Activated naive CD8-positive, alpha-beta T cell treated with anti-CD3 and anti-CD28 coated beads for 36 hours (primary cell): ENCODE data around the gene BTN1A1. TPM values are rescaled to one million over a fixed set of nuclear protein-coding genes. Genes with fewer than 3 reads are reported as not detected.
"Not testable (repeated sequence)": the region's sequence is repeated elsewhere in the genome, so short reads cannot be mapped to it uniquely, and the experiment has no call there.

Source experiments
- DNase-seq: peaks from one replicate; pipeline ENCODE4 v3.0.0; 2021
- H3K27ac Mint-ChIP-seq: one replicate; pipeline ENCODE4 v1.8.0; 2022; ENCODE audit warnings: mild to moderate bottlenecking, moderate library complexity, mixed read lengths
- H3K27me3 Mint-ChIP-seq: one replicate; pipeline ENCODE4 v1.8.0; 2022; ENCODE audit warnings: mild to moderate bottlenecking, mixed read lengths
- H3K36me3 Mint-ChIP-seq: one replicate; pipeline ENCODE4 v1.8.0; 2021; ENCODE audit warnings: mild to moderate bottlenecking, mixed read lengths
- H3K4me1 Mint-ChIP-seq: one replicate; pipeline ENCODE4 v1.8.0; 2021; ENCODE audit warnings: mixed read lengths
- H3K4me3 Mint-ChIP-seq: one replicate; pipeline ENCODE4 v1.8.0; 2022; ENCODE audit warnings: mild to moderate bottlenecking, moderate library complexity, mixed read lengths
- H3K9me3 Mint-ChIP-seq: one replicate; pipeline ENCODE4 v1.8.0; 2022; ENCODE audit warnings: mixed read lengths
- total RNA-seq, 2 experiments: library from RNA; stranded (reverse); gene quantifications; one replicate each; pipeline ENCODE4 v1.2.3, GENCODE V29; 2021

Gene BTN1A1
- total RNA-seq, 2 experiments from 2014 or later, result 0.14 to 0.16 TPM

- H3K36me3 Mint-ChIP-seq, result no peaks in the 10 kb centered on the region
- no peaks in the 10 kb centered on the region for H3K27me3 Mint-ChIP-seq
- H3K9me3 Mint-ChIP-seq, result peaks cover 9% of the 10 kb centered on the region
- no peaks in the 10 kb centered on the region for H3K4me1 Mint-ChIP-seq
- no peak overlapping the region for H3K4me3 Mint-ChIP-seq
- no peak for DNase-seq
- H3K27ac Mint-ChIP-seq, result no peak overlapping the region
These were observed 13.7 kb upstream of the BTN1A1 start for GRCh38 chr6:26486358-26486757.

DNA sequence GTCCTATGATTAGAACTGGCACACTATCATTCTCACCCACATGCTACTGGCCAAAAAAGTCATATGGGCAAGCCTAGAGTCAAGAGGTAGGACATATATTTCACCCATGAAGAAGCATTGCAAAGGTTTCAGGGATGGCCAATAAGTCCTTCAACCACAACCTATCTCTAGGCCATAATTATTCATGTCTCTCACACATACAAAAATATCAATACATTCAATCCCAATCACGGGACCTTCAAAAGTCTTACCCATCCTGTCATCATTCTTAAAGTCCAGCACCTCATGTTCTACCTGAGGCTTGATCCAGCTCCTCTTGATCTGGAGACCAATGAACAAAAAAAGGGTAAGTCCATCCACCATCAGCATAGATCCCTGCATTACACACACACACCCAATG lies 12.6 kb upstream of the BTN1A1 start:
- no peak for DNase-seq
- Mint-ChIP-seq H3K4me3 (no peak overlapping the region), H3K36me3 (no peaks in the 10 kb centered on the region), H3K27ac (no peak overlapping the region), H3K27me3 (no peaks in the 10 kb centered on the region), H3K4me1 (no peaks in the 10 kb centered on the region), H3K9me3 (peaks cover 9% of the 10 kb centered on the region)

- no peak for DNase-seq
- no peak overlapping the region for H3K27ac Mint-ChIP-seq
- peaks cover 15% of the 10 kb centered on the region for H3K4me1 Mint-ChIP-seq
- H3K9me3 Mint-ChIP-seq, result peaks cover 9% of the 10 kb centered on the region
- no peak overlapping the region for H3K4me3 Mint-ChIP-seq
- no peaks in the 10 kb centered on the region for H3K27me3 Mint-ChIP-seq
- H3K36me3 Mint-ChIP-seq, result no peaks in the 10 kb centered on the region
These were observed 9.8 kb upstream of the BTN1A1 start for GRCh38 chr6:26489996-26490964.

- DNase-seq, result no peak
- Mint-ChIP-seq H3K9me3 (peaks cover 7% of the 10 kb centered on the region), H3K27me3 (no peaks in the 10 kb centered on the region), H3K27ac (no peak overlapping the region), H3K36me3 (no peaks in the 10 kb centered on the region), H3K4me3 (no peak overlapping the region), H3K4me1 (peaks cover 15% of the 10 kb centered on the region)
These were observed 8.5 kb upstream of the BTN1A1 start for GRCh38 chr6:26491604-26492003.

GRCh38 chr6:26493258-26493657 lies 6.8 kb upstream of the BTN1A1 start:
- DNase-seq, result no peak

DNA sequence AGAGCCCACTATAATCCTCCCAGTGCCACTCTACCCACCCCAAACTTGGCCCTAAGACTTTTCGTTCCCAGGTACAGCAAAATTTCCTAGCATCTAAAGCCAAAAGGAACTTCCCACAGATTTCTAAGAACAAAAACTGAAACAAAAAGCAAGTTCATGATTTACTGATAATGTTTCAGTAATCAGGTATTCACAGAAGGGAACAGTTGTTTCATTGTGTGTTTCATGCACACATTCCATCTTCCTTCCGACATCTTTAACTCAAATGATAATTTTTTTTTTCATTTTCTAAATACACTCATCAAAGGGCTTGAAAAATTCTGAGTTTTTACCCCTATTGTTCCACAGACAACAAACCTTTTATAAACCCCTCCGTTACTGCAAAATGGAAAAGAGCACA lies 6.0 kb upstream of the BTN1A1 start:
- Mint-ChIP-seq H3K36me3 (no peaks in the 10 kb centered on the region), H3K4me3 (no peak overlapping the region), H3K27ac (peak overlapping the region; percentile 40), H3K27me3 (no peaks in the 10 kb centered on the region), H3K9me3 (no peaks in the 10 kb centered on the region), H3K4me1 (peaks cover 15% of the 10 kb centered on the region)
- DNase-seq, result no peak

More at GRCh38 chr6:26493258-26493657, 6.8 kb upstream of the BTN1A1 start:
- no peaks in the 10 kb centered on the region for H3K9me3 Mint-ChIP-seq
- H3K27me3 Mint-ChIP-seq, result no peaks in the 10 kb centered on the region
- no peak overlapping the region for H3K27ac Mint-ChIP-seq
- H3K36me3 Mint-ChIP-seq, result no peaks in the 10 kb centered on the region
- H3K4me1 Mint-ChIP-seq, result peaks cover 15% of the 10 kb centered on the region
- no peak overlapping the region for H3K4me3 Mint-ChIP-seq

DNA sequence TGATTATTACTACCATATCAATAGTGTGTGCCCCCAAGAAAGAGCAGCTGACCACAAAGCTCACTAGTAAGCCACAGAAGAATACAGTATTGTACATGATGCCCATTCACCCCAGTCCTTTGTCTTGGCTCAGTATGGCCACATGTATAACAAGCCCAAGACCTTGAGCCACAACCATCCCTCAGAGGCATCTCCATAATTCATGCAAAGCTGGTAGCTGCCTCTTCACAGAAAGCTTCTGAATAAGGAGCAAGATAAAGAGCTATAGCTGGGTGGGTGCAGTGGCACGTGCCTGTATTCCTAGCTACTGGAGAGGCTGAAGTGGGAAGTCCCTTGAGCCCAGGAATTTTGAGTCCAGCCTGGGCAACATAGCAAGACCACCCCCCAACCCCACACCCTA lies 4.8 kb upstream of the BTN1A1 start:
- Mint-ChIP-seq H3K27me3 (no peaks in the 10 kb centered on the region), H3K9me3 (no peaks in the 10 kb centered on the region), H3K27ac (no peak overlapping the region), H3K4me1 (peaks cover 15% of the 10 kb centered on the region), H3K36me3 (no peaks in the 10 kb centered on the region), H3K4me3 (no peak overlapping the region)
- no peak for DNase-seq

DNA sequence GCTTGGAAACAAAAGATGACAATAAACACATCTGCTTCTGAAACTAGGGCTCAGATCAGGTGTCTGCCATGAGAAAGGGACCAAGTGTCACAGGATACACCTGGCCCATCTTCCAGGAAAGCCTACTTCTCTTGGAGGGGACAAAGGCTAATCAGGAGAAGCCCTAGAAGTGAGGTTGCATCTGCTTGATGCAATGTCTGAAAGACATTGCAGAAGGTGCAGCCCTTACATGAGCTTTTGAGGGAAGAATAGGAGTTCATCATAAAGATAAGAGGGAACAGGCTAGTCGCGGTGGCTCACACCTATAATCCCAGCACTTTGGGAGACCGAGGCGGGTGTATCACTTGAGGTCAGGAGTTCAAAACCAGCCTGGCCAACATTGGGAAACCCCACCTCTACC lies 2.5 kb upstream of the BTN1A1 start:
- no peak for DNase-seq
- peaks cover 17% of the 10 kb centered on the region for H3K27me3 Mint-ChIP-seq
- peaks cover 25% of the 10 kb centered on the region for H3K4me1 Mint-ChIP-seq
- no peaks in the 10 kb centered on the region for H3K36me3 Mint-ChIP-seq
- no peak overlapping the region for H3K27ac Mint-ChIP-seq
- no peaks in the 10 kb centered on the region for H3K9me3 Mint-ChIP-seq
- no peak overlapping the region for H3K4me3 Mint-ChIP-seq

- peak; percentile 38 for DNase-seq
- Mint-ChIP-seq H3K36me3 (no peaks in the 10 kb centered on the region), H3K27ac (peak overlapping the region; percentile 4), H3K9me3 (no peaks in the 10 kb centered on the region), H3K4me1 (peaks cover 10% of the 10 kb centered on the region), H3K27me3 (peaks cover 29% of the 10 kb centered on the region), H3K4me3 (peak overlapping the region; percentile 72)
These were observed 1.4 kb downstream of the BTN1A1 start for GRCh38 chr6:26501482-26501986.

DNA sequence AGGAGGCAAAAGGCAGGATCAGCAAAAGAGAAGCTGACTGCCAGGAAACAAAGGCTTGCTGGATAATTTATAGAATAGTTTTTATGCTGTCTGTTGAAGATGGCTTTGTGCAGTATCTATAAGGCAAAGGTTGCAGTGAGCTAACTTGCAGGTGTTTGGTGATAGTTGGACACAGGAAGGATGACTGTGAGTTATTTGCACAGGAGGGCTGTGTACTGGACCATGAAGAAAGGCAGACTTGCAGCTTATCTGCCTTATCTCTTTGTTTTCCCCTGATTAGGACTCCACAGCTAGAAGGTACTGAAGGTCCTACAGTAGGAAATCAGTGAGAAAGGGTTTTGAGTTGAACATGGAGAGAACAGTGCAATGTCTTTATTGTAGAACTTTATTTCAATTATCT lies 2.1 kb downstream of the BTN1A1 start:
- Mint-ChIP-seq H3K27ac (no peak overlapping the region), H3K4me3 (peak overlapping the region; percentile 72), H3K9me3 (no peaks in the 10 kb centered on the region), H3K36me3 (no peaks in the 10 kb centered on the region), H3K4me1 (peaks cover 10% of the 10 kb centered on the region), H3K27me3 (peaks cover 29% of the 10 kb centered on the region)
- DNase-seq, result no peak

GRCh38 chr6:26502626-26503025 lies 2.5 kb downstream of the BTN1A1 start:
- no peak for DNase-seq
- no peaks in the 10 kb centered on the region for H3K36me3 Mint-ChIP-seq
- H3K9me3 Mint-ChIP-seq, result no peaks in the 10 kb centered on the region
- peaks cover 29% of the 10 kb centered on the region for H3K27me3 Mint-ChIP-seq
- peaks cover 10% of the 10 kb centered on the region for H3K4me1 Mint-ChIP-seq
- H3K4me3 Mint-ChIP-seq, result no peak overlapping the region
- H3K27ac Mint-ChIP-seq, result no peak overlapping the region

GRCh38 chr6:26507658-26508057 lies 7.6 kb downstream of the BTN1A1 start:
- H3K4me3 Mint-ChIP-seq, result no peak overlapping the region
- peaks cover 12% of the 10 kb centered on the region for H3K27me3 Mint-ChIP-seq
- H3K9me3 Mint-ChIP-seq, result no peaks in the 10 kb centered on the region
- DNase-seq, result no peak
- H3K4me1 Mint-ChIP-seq, result no peaks in the 10 kb centered on the region
- no peak overlapping the region for H3K27ac Mint-ChIP-seq
- no peaks in the 10 kb centered on the region for H3K36me3 Mint-ChIP-seq

GRCh38 chr6:26511033-26511432 lies 10.9 kb downstream of the BTN1A1 start:
- H3K4me3 Mint-ChIP-seq, result not testable (repeated sequence)

DNA sequence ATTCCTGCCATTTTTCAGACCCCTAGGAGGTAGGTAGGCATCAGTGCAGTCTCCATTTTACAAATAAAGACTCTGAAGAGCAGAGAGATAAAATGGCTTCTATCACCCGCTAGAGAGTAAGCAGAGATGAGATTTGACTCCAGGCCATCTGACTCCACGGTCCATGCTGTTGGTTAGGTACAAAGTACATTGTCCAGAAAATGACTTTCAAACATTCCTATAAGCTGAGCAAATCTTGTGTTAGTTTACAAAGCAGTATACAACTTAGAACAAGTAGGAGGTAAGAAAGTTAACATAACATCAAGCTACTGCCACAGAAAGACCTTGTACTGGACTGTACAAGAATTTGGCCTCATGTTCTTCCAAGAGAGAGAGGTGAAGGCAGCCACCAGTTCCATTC lies 14.9 kb downstream of the BTN1A1 start:
- Mint-ChIP-seq H3K4me3 (no peak overlapping the region), H3K9me3 (no peaks in the 10 kb centered on the region), H3K36me3 (no peaks in the 10 kb centered on the region), H3K27ac (no peak overlapping the region), H3K27me3 (no peaks in the 10 kb centered on the region), H3K4me1 (peaks cover 2% of the 10 kb centered on the region)
- DNase-seq, result no peak

More at GRCh38 chr6:26511033-26511432, 10.9 kb downstream of the BTN1A1 start:
- not testable (repeated sequence) for H3K9me3 Mint-ChIP-seq, H3K27me3 Mint-ChIP-seq, H3K36me3 Mint-ChIP-seq, H3K27ac Mint-ChIP-seq, H3K4me1 Mint-ChIP-seq, DNase-seq

- peaks cover 3% of the 10 kb centered on the region for H3K36me3 Mint-ChIP-seq
- peaks cover 4% of the 10 kb centered on the region for H3K27me3 Mint-ChIP-seq
- no peak for DNase-seq
- H3K4me3 Mint-ChIP-seq, result no peak overlapping the region
- H3K4me1 Mint-ChIP-seq, result peaks cover 15% of the 10 kb centered on the region
- no peak overlapping the region for H3K27ac Mint-ChIP-seq
- H3K9me3 Mint-ChIP-seq, result peaks cover 1% of the 10 kb centered on the region
These were observed 16.7 kb downstream of the BTN1A1 start for GRCh38 chr6:26516481-26517427.
